Measurements from ENCODE around the gene TMEM247.

Gene TMEM247

GRCh38 chr2:46479265-46479664 lies at the start of gene TMEM247:
TSS of gene TMEM247 (plus strand) at chr2:46479565.
- DNase-seq = no peak

GRCh38 chr2:46430413-46430812 lies 49.0 kb upstream of the TMEM247 start:
- no peak for DNase-seq

- no peak for DNase-seq
Observed at GRCh38 chr2:46430992-46431391, 48.4 kb upstream of the TMEM247 start.

GRCh38 chr2:46431481-46432235 lies 47.7 kb upstream of the TMEM247 start:
- DNase-seq = no peak

GRCh38 chr2:46434851-46435273 lies 44.5 kb upstream of the TMEM247 start:
- no peak for DNase-seq

- DNase-seq = no peak
Observed at GRCh38 chr2:46435353-46435752, 44.0 kb upstream of the TMEM247 start.

GRCh38 chr2:46435796-46436360 lies 43.5 kb upstream of the TMEM247 start:
- DNase-seq = no peak

- no peak for DNase-seq
Observed at GRCh38 chr2:46436800-46437199, 42.6 kb upstream of the TMEM247 start.

GRCh38 chr2:46438102-46438501 lies 41.3 kb upstream of the TMEM247 start:
- DNase-seq = no peak

GRCh38 chr2:46438794-46439193 lies 40.6 kb upstream of the TMEM247 start:
- DNase-seq = no peak

- no peak for DNase-seq
Observed at GRCh38 chr2:46439582-46439981, 39.8 kb upstream of the TMEM247 start.

- DNase-seq = no peak
Observed at GRCh38 chr2:46441838-46442712, 37.3 kb upstream of the TMEM247 start.

GRCh38 chr2:46444732-46445131 lies 34.6 kb upstream of the TMEM247 start:
- no peak for DNase-seq

GRCh38 chr2:46445556-46445955 lies 33.8 kb upstream of the TMEM247 start:
- no peak for DNase-seq

GRCh38 chr2:46446871-46447568 lies 32.3 kb upstream of the TMEM247 start:
- no peak for DNase-seq

- DNase-seq = no peak
Observed at GRCh38 chr2:46447649-46448048, 31.7 kb upstream of the TMEM247 start.

- no peak for DNase-seq
Observed at GRCh38 chr2:46448111-46448510, 31.3 kb upstream of the TMEM247 start.

- DNase-seq = no peak
Observed at GRCh38 chr2:46448641-46449040, 30.7 kb upstream of the TMEM247 start.

- DNase-seq = no peak
Observed at GRCh38 chr2:46449700-46450099, 29.7 kb upstream of the TMEM247 start.

GRCh38 chr2:46451131-46451711 lies 28.1 kb upstream of the TMEM247 start:
- DNase-seq = no peak

- no peak for DNase-seq
Observed at GRCh38 chr2:46456789-46457188, 22.6 kb upstream of the TMEM247 start.

GRCh38 chr2:46458763-46459500 lies 20.4 kb upstream of the TMEM247 start:
- no peak for DNase-seq

All from Kasumi-1 (cell line).